Panc1 (cell line): Measurements from ENCODE around the gene SYT14.

Experiments used
- SIN3A ChIP-seq: IDR thresholded peaks from 2 replicates; pipeline ENCODE4 v1.6.1; 2012; ENCODE audit warnings: low read depth, mild to moderate bottlenecking, low read length, moderate library complexity, borderline replicate concordance; ENCODE audit not compliant: insufficient read depth
- TF ChIP-seq, protein P1 (sequence below), 2 experiments: IDR thresholded peaks; 2 replicates each; pipeline ENCODE4 v1.6.1; 2011 to 2012; ENCODE audit warnings: low read depth in 2 of 2, control low read depth in 1 of 2, low read length in 1 of 2, mild to moderate bottlenecking in 1 of 2, moderate library complexity in 1 of 2; ENCODE audit not compliant: insufficient read depth in 1 of 2

DNA sequence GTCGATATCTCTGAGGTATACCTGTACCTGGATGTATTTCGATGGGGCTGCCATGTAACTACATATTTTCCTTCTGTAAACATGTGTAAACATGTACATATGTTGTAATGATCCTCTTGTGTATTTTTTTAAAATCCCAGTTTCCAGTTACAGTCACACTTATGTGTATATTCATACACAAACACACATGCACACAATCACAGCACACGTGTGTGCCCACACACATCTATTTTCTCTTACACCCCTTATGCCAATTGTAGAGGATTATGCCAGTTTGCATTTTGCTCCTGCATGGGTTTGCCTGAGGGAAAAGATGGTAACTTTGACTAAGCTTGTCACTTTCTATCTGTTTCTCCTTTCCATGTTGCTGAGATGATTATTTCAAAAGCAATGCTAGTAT lies 10.1 kb downstream of the SYT14 start:
- TF ChIP-seq, protein P1, sequence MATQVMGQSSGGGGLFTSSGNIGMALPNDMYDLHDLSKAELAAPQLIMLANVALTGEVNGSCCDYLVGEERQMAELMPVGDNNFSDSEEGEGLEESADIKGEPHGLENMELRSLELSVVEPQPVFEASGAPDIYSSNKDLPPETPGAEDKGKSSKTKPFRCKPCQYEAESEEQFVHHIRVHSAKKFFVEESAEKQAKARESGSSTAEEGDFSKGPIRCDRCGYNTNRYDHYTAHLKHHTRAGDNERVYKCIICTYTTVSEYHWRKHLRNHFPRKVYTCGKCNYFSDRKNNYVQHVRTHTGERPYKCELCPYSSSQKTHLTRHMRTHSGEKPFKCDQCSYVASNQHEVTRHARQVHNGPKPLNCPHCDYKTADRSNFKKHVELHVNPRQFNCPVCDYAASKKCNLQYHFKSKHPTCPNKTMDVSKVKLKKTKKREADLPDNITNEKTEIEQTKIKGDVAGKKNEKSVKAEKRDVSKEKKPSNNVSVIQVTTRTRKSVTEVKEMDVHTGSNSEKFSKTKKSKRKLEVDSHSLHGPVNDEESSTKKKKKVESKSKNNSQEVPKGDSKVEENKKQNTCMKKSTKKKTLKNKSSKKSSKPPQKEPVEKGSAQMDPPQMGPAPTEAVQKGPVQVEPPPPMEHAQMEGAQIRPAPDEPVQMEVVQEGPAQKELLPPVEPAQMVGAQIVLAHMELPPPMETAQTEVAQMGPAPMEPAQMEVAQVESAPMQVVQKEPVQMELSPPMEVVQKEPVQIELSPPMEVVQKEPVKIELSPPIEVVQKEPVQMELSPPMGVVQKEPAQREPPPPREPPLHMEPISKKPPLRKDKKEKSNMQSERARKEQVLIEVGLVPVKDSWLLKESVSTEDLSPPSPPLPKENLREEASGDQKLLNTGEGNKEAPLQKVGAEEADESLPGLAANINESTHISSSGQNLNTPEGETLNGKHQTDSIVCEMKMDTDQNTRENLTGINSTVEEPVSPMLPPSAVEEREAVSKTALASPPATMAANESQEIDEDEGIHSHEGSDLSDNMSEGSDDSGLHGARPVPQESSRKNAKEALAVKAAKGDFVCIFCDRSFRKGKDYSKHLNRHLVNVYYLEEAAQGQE (IDR thresholded peaks at IDR 0.05; ENCODE audit: insufficient read depth in 1 of 2, low read depth in 2 of 2, low read length in 1 of 2) = no peak
- TF ChIP-seq SIN3A = no peak
